Measurements from ENCODE around the gene HOXA3.

HOXA3 gene

GRCh38 chr7:27164045-27164366, 11.6 kb upstream of the HOXA3 start:
- Histone ChIP-seq H3K9me3 (ENCODE audit: control insufficient read depth, insufficient read depth, low read length) (no peaks in the 10 kb centered on the region), H3K4me3 (ENCODE audit: low read length) (no peak overlapping the region), H3K27ac (ENCODE audit: low read length) (no peak overlapping the region), H3K27me3 (ENCODE audit: control insufficient read depth, insufficient read depth, low read length) (peaks cover 96% of the 10 kb centered on the region), H3K36me3 (ENCODE audit: control insufficient read depth, insufficient read depth, low read length) (no peaks in the 10 kb centered on the region; the same call in 1 of the 2 replicates), H3K4me1 (ENCODE audit: control insufficient read depth, insufficient read depth, low read length) (no peaks in the 10 kb centered on the region)
- DNase-seq (ENCODE audit: low read depth, low spot score): no peak
- WGBS (ENCODE audit: insufficient coverage, insufficient read length): no CpG with 5 or more reads among the region's 12 CpGs

GRCh38 chr7:27163288-27164044, 11.1 kb upstream of the HOXA3 start:
- H3K27me3 ChIP-seq (ENCODE audit: control insufficient read depth, insufficient read depth, low read length): peaks cover 96% of the 10 kb centered on the region
- no peaks in the 10 kb centered on the region for H3K4me1 ChIP-seq (ENCODE audit: control insufficient read depth, insufficient read depth, low read length)
- no peaks in the 10 kb centered on the region for H3K9me3 ChIP-seq (ENCODE audit: control insufficient read depth, insufficient read depth, low read length)
- no CpG with 5 or more reads among the region's 24 CpGs for WGBS (ENCODE audit: insufficient coverage, insufficient read length)
- H3K36me3 ChIP-seq (ENCODE audit: control insufficient read depth, insufficient read depth, low read length): no peaks in the 10 kb centered on the region; the same call in 1 of the 2 replicates
- DNase-seq (ENCODE audit: low read depth, low spot score): no peak
- no peak overlapping the region for H3K27ac ChIP-seq (ENCODE audit: low read length)
- no peak overlapping the region for H3K4me3 ChIP-seq (ENCODE audit: low read length)

GRCh38 chr7:27162561-27163287, 10.3 kb upstream of the HOXA3 start:
- Histone ChIP-seq H3K27me3 (ENCODE audit: control insufficient read depth, insufficient read depth, low read length) (peaks cover 96% of the 10 kb centered on the region), H3K36me3 (ENCODE audit: control insufficient read depth, insufficient read depth, low read length) (no peaks in the 10 kb centered on the region; the same call in 1 of the 2 replicates), H3K4me1 (ENCODE audit: control insufficient read depth, insufficient read depth, low read length) (no peaks in the 10 kb centered on the region), H3K4me3 (ENCODE audit: low read length) (no peak overlapping the region), H3K27ac (ENCODE audit: low read length) (no peak overlapping the region), H3K9me3 (ENCODE audit: control insufficient read depth, insufficient read depth, low read length) (no peaks in the 10 kb centered on the region)
- no peak for DNase-seq (ENCODE audit: low read depth, low spot score)
- no CpG with 5 or more reads among the region's 7 CpGs for WGBS (ENCODE audit: insufficient coverage, insufficient read length)

- H3K36me3 ChIP-seq (ENCODE audit: control insufficient read depth, insufficient read depth, low read length): no peaks in the 10 kb centered on the region; the same call in 1 of the 2 replicates
- no CpG with 5 or more reads among the region's 30 CpGs for WGBS (ENCODE audit: insufficient coverage, insufficient read length)
- no peak overlapping the region for H3K4me3 ChIP-seq (ENCODE audit: low read length)
- no peak overlapping the region for H3K27ac ChIP-seq (ENCODE audit: low read length)
- peaks cover 96% of the 10 kb centered on the region for H3K27me3 ChIP-seq (ENCODE audit: control insufficient read depth, insufficient read depth, low read length)
- no peak for DNase-seq (ENCODE audit: low read depth, low spot score)
- no peaks in the 10 kb centered on the region for H3K4me1 ChIP-seq (ENCODE audit: control insufficient read depth, insufficient read depth, low read length)
- H3K9me3 ChIP-seq (ENCODE audit: control insufficient read depth, insufficient read depth, low read length): no peaks in the 10 kb centered on the region
Measured at GRCh38 chr7:27161721-27162560, 9.6 kb upstream of the HOXA3 start.

- DNase-seq (ENCODE audit: low read depth, low spot score): no peak
- no peaks in the 10 kb centered on the region; the same call in 1 of the 2 replicates for H3K36me3 ChIP-seq (ENCODE audit: control insufficient read depth, insufficient read depth, low read length)
- WGBS (ENCODE audit: insufficient coverage, insufficient read length): no CpG with 5 or more reads among the region's 27 CpGs
- H3K27me3 ChIP-seq (ENCODE audit: control insufficient read depth, insufficient read depth, low read length): peaks cover 95% of the 10 kb centered on the region
- no peaks in the 10 kb centered on the region for H3K4me1 ChIP-seq (ENCODE audit: control insufficient read depth, insufficient read depth, low read length)
- H3K27ac ChIP-seq (ENCODE audit: low read length): no peak overlapping the region
- H3K4me3 ChIP-seq (ENCODE audit: low read length): no peak overlapping the region
- H3K9me3 ChIP-seq (ENCODE audit: control insufficient read depth, insufficient read depth, low read length): no peaks in the 10 kb centered on the region
Measured at GRCh38 chr7:27161214-27161720, 8.9 kb upstream of the HOXA3 start.

- DNase-seq (ENCODE audit: low read depth, low spot score): peak; percentile 85
- H3K9me3 ChIP-seq (ENCODE audit: control insufficient read depth, insufficient read depth, low read length): no peaks in the 10 kb centered on the region
- WGBS (ENCODE audit: insufficient coverage, insufficient read length): no CpG with 5 or more reads among the region's 54 CpGs
- peak overlapping the region; percentile 23; the same call in 1 of the 2 replicates for H3K4me3 ChIP-seq (ENCODE audit: low read length)
- H3K36me3 ChIP-seq (ENCODE audit: control insufficient read depth, insufficient read depth, low read length): no peaks in the 10 kb centered on the region; the same call in 1 of the 2 replicates
- peaks cover 3% of the 10 kb centered on the region; the same call in 1 of the 2 replicates for H3K4me1 ChIP-seq (ENCODE audit: control insufficient read depth, insufficient read depth, low read length)
- peaks cover 95% of the 10 kb centered on the region for H3K27me3 ChIP-seq (ENCODE audit: control insufficient read depth, insufficient read depth, low read length)
- no peak overlapping the region for H3K27ac ChIP-seq (ENCODE audit: low read length)
Measured at GRCh38 chr7:27160546-27161213, 8.3 kb upstream of the HOXA3 start.

- no peak for DNase-seq (ENCODE audit: low read depth, low spot score)
- Histone ChIP-seq H3K9me3 (ENCODE audit: control insufficient read depth, insufficient read depth, low read length) (no peaks in the 10 kb centered on the region), H3K27me3 (ENCODE audit: control insufficient read depth, insufficient read depth, low read length) (peaks cover 95% of the 10 kb centered on the region), H3K27ac (ENCODE audit: low read length) (no peak overlapping the region), H3K4me3 (ENCODE audit: low read length) (no peak overlapping the region), H3K36me3 (ENCODE audit: control insufficient read depth, insufficient read depth, low read length) (no peaks in the 10 kb centered on the region; the same call in 1 of the 2 replicates), H3K4me1 (ENCODE audit: control insufficient read depth, insufficient read depth, low read length) (peaks cover 3% of the 10 kb centered on the region; the same call in 1 of the 2 replicates)
- WGBS (ENCODE audit: insufficient coverage, insufficient read length): no CpG with 5 or more reads among the region's 23 CpGs
Measured at GRCh38 chr7:27160145-27160545, 7.8 kb upstream of the HOXA3 start.

GRCh38 chr7:27159266-27160144, 7.1 kb upstream of the HOXA3 start:
- peaks cover 95% of the 10 kb centered on the region for H3K27me3 ChIP-seq (ENCODE audit: control insufficient read depth, insufficient read depth, low read length)
- WGBS (ENCODE audit: insufficient coverage, insufficient read length): no CpG with 5 or more reads among the region's 27 CpGs

More at GRCh38 chr7:27159266-27160144, 7.1 kb upstream of the HOXA3 start:
- Histone ChIP-seq H3K27ac (ENCODE audit: low read length) (no peak overlapping the region), H3K4me3 (ENCODE audit: low read length) (no peak overlapping the region), H3K36me3 (ENCODE audit: control insufficient read depth, insufficient read depth, low read length) (no peaks in the 10 kb centered on the region), H3K4me1 (ENCODE audit: control insufficient read depth, insufficient read depth, low read length) (peaks cover 3% of the 10 kb centered on the region; the same call in 1 of the 2 replicates), H3K9me3 (ENCODE audit: control insufficient read depth, insufficient read depth, low read length) (no peaks in the 10 kb centered on the region)
- no peak for DNase-seq (ENCODE audit: low read depth, low spot score)

Measured in iPS DF 6.9 (cell line).